ENCODE measurements around the gene NF1.
"Not testable (repeated sequence)": the region's sequence is repeated elsewhere in the genome, so short reads cannot be mapped to it uniquely, and the experiment has no call there.

Gene NF1

GRCh38 chr17:31297090-31297489 lies 202.3 kb downstream of the NF1 start, which contains the start of gene OMG:
Gene OMG, minus strand, starts transcription at chr17:31297239. Its CDS starts 908 bp downstream, at chr17:31296331.
- DNase-seq (ENCODE audit: low read depth): no peak

- no peak for DNase-seq (ENCODE audit: low read depth)
These were observed 204.8 kb downstream of the NF1 start for GRCh38 chr17:31299624-31300023.

- DNase-seq (ENCODE audit: low read depth): no peak
These were observed 212.9 kb downstream of the NF1 start for GRCh38 chr17:31307640-31308039.

- DNase-seq (ENCODE audit: low read depth): no peak
These were observed 213.9 kb downstream of the NF1 start for GRCh38 chr17:31308372-31309334.

GRCh38 chr17:31309556-31309955 lies 214.8 kb downstream of the NF1 start:
- no peak for DNase-seq (ENCODE audit: low read depth)

GRCh38 chr17:31310260-31310659 lies 215.5 kb downstream of the NF1 start:
- peak; percentile 35 for DNase-seq (ENCODE audit: low read depth)

GRCh38 chr17:31310886-31311285 lies 216.1 kb downstream of the NF1 start:
- DNase-seq (ENCODE audit: low read depth): no peak

GRCh38 chr17:31311526-31311925 lies 216.7 kb downstream of the NF1 start:
- no peak for DNase-seq (ENCODE audit: low read depth)

- not testable (repeated sequence) for DNase-seq (ENCODE audit: low read depth)
These were observed 217.4 kb downstream of the NF1 start for GRCh38 chr17:31312223-31312622.

GRCh38 chr17:31313982-31314781 lies 219.4 kb downstream of the NF1 start, which contains the start of gene EVI2B:
Gene EVI2B, minus strand, starts transcription at chr17:31314054. Its CDS starts 8,445 bp downstream, at chr17:31305609.
- DNase-seq (ENCODE audit: low read depth): no peak

GRCh38 chr17:31314782-31315100 lies 220.0 kb downstream of the NF1 start:
- no peak for DNase-seq (ENCODE audit: low read depth)

- peak; percentile 45 for DNase-seq (ENCODE audit: low read depth)
These were observed 223.6 kb downstream of the NF1 start for GRCh38 chr17:31318298-31318801.

GRCh38 chr17:31318851-31319661 lies 224.3 kb downstream of the NF1 start:
- no peak for DNase-seq (ENCODE audit: low read depth)

GRCh38 chr17:31320241-31320640 lies 225.5 kb downstream of the NF1 start:
- no peak for DNase-seq (ENCODE audit: low read depth)

- no peak for DNase-seq (ENCODE audit: low read depth)
These were observed 226.0 kb downstream of the NF1 start for GRCh38 chr17:31320791-31321190.

- DNase-seq (ENCODE audit: low read depth): peak; percentile 71
These were observed 226.7 kb downstream of the NF1 start, which contains the start of gene EVI2A for GRCh38 chr17:31321481-31321880. Gene EVI2A, minus strand, starts transcription at chr17:31321622. Its CDS starts 2,609 bp downstream, at chr17:31319013.

GRCh38 chr17:31321966-31322365 lies 227.2 kb downstream of the NF1 start:
- DNase-seq (ENCODE audit: low read depth): no peak

GRCh38 chr17:31323551-31323950 lies 228.8 kb downstream of the NF1 start:
- no peak for DNase-seq (ENCODE audit: low read depth)

- no peak for DNase-seq (ENCODE audit: low read depth)
These were observed 232.9 kb downstream of the NF1 start for GRCh38 chr17:31327534-31328159.

- DNase-seq (ENCODE audit: low read depth): no peak
These were observed 233.4 kb downstream of the NF1 start for GRCh38 chr17:31328160-31328535.

- no peak for DNase-seq (ENCODE audit: low read depth)
These were observed 234.4 kb downstream of the NF1 start for GRCh38 chr17:31329221-31329620.

Data from stimulated activated CD8-positive, alpha-beta memory T cell treated with anti-CD3 and anti-CD28 coated beads, Interleukin-12 subunit alpha, Interleukin-12 subunit beta, amount 100 ng/mL, for 1 hour (primary cell).